GM19035 (cell line): ENCODE results near the gene CRY2.
"Not testable (repeated sequence)": the region's sequence is repeated elsewhere in the genome, so short reads cannot be mapped to it uniquely, and the experiment has no call there.

Source experiments
- ATAC-seq: cut with Tn5 transposase; IDR thresholded peaks from one replicate; pipeline ENCODE4 v1.9.1; 2021; ENCODE audit not compliant: unreplicated experiment

CRY2 gene

GRCh38 chr11:45846974-45847910 is at the start of gene CRY2:
TSS of gene CRY2 (plus strand) at chr11:45847475. CDS start at chr11:45847491, 16 bp downstream.
- ATAC-seq: peak; percentile 86

GRCh38 chr11:45798793-45799441 is 48.4 kb upstream of the CRY2 start:
- no peak for ATAC-seq

- no peak for ATAC-seq
Observed at GRCh38 chr11:45799562-45799961, 47.7 kb upstream of the CRY2 start.

GRCh38 chr11:45800261-45800660 is 47.0 kb upstream of the CRY2 start:
- no peak for ATAC-seq

- no peak for ATAC-seq
Observed at GRCh38 chr11:45801723-45802315, 45.5 kb upstream of the CRY2 start.

GRCh38 chr11:45802531-45803317 is 44.6 kb upstream of the CRY2 start:
- ATAC-seq: no peak

- ATAC-seq: peak; percentile 17
Observed at GRCh38 chr11:45803971-45804760, 43.1 kb upstream of the CRY2 start.

- peak; percentile 94 for ATAC-seq
Observed at GRCh38 chr11:45804761-45805304, 42.4 kb upstream of the CRY2 start, which contains the start of gene SLC35C1. TSS of gene SLC35C1 (plus strand) at chr11:45805149. CDS start at chr11:45805802, 653 bp downstream.

GRCh38 chr11:45805305-45806071 is 41.8 kb upstream of the CRY2 start:
- peak; percentile 32 for ATAC-seq

- ATAC-seq: no peak
Observed at GRCh38 chr11:45806072-45806933, 41.0 kb upstream of the CRY2 start.

- ATAC-seq: no peak
Observed at GRCh38 chr11:45806937-45807791, 40.1 kb upstream of the CRY2 start.

- no peak for ATAC-seq
Observed at GRCh38 chr11:45807792-45808238, 39.5 kb upstream of the CRY2 start.

- not testable (repeated sequence) for ATAC-seq
Observed at GRCh38 chr11:45808427-45808826, 38.8 kb upstream of the CRY2 start.

- ATAC-seq: no peak
Observed at GRCh38 chr11:45809456-45810395, 37.5 kb upstream of the CRY2 start.

- no peak for ATAC-seq
Observed at GRCh38 chr11:45810431-45811108, 36.7 kb upstream of the CRY2 start.

- no peak for ATAC-seq
Observed at GRCh38 chr11:45811109-45811435, 36.2 kb upstream of the CRY2 start.
